Stimulated activated CD8-positive, alpha-beta memory T cell treated with anti-CD3 and anti-CD28 coated beads, Interleukin-4, amount 100 ng/mL, for 24 hours (primary cell): ENCODE results near the gene INPP4A.

ENCODE experiments used
- DNase-seq: peaks from one replicate; pipeline ENCODE4 v3.0.0-alpha.2; 2020; ENCODE audit warnings: low read depth

INPP4A gene

GRCh38 chr2:98514879-98515249 lies 70.2 kb downstream of the INPP4A start:
- no peak for DNase-seq

GRCh38 chr2:98515250-98515991 lies 70.8 kb downstream of the INPP4A start:
- no peak for DNase-seq

- DNase-seq, result no peak
Observed at GRCh38 chr2:98516571-98516970, 71.9 kb downstream of the INPP4A start.

GRCh38 chr2:98517636-98518035 lies 73.0 kb downstream of the INPP4A start:
- DNase-seq, result no peak

- DNase-seq, result peak; percentile 38
Observed at GRCh38 chr2:98518101-98518500, 73.4 kb downstream of the INPP4A start.

- no peak for DNase-seq
Observed at GRCh38 chr2:98519156-98519555, 74.5 kb downstream of the INPP4A start.

GRCh38 chr2:98519851-98520250 lies 75.2 kb downstream of the INPP4A start:
- DNase-seq, result no peak

- DNase-seq, result no peak
Observed at GRCh38 chr2:98520806-98521205, 76.1 kb downstream of the INPP4A start.

- no peak for DNase-seq
Observed at GRCh38 chr2:98521266-98521665, 76.6 kb downstream of the INPP4A start.

- no peak for DNase-seq
Observed at GRCh38 chr2:98522854-98523253, 78.2 kb downstream of the INPP4A start.

- no peak for DNase-seq
Observed at GRCh38 chr2:98524168-98524567, 79.5 kb downstream of the INPP4A start.

GRCh38 chr2:98528349-98528748 lies 83.7 kb downstream of the INPP4A start:
- DNase-seq, result no peak

GRCh38 chr2:98530114-98530513 lies 85.5 kb downstream of the INPP4A start:
- DNase-seq, result no peak

- DNase-seq, result no peak
Observed at GRCh38 chr2:98532756-98533155, 88.1 kb downstream of the INPP4A start.

- no peak for DNase-seq
Observed at GRCh38 chr2:98533547-98533946, 88.9 kb downstream of the INPP4A start.

- DNase-seq, result no peak
Observed at GRCh38 chr2:98534761-98535160, 90.1 kb downstream of the INPP4A start.

- DNase-seq, result no peak
Observed at GRCh38 chr2:98535971-98536677, 91.5 kb downstream of the INPP4A start.

GRCh38 chr2:98537390-98538126 lies 92.9 kb downstream of the INPP4A start:
- no peak for DNase-seq

- DNase-seq, result no peak
Observed at GRCh38 chr2:98538280-98539041, 93.8 kb downstream of the INPP4A start.

GRCh38 chr2:98539056-98539735 lies 94.5 kb downstream of the INPP4A start:
- no peak for DNase-seq

- DNase-seq, result no peak
Observed at GRCh38 chr2:98540536-98540935, 95.9 kb downstream of the INPP4A start.

- no peak for DNase-seq
Observed at GRCh38 chr2:98541489-98541888, 96.8 kb downstream of the INPP4A start.
